ENCODE measurements around the gene ANO4.

ANO4 gene

DNA sequence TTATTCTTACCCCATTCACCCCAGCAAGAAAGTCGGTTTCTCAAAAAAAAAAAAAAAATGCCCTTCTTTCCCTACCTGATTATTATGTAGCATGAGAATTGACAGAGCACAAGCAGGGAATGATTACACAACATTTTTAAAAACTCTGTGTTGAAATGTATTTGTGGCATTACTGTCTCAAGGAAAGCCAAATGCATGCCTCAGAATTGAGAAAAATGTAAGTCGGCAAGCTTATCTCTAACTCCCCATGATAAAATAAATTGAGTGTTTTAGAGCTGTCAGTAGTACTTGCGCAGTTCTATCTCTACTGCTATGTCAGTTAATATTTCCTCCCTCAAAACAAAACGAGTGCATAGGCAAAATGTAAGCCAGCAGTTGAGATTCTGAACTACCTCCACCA is 25.7 kb downstream of the ANO4 start:
- DNase-seq: no peak

DNA sequence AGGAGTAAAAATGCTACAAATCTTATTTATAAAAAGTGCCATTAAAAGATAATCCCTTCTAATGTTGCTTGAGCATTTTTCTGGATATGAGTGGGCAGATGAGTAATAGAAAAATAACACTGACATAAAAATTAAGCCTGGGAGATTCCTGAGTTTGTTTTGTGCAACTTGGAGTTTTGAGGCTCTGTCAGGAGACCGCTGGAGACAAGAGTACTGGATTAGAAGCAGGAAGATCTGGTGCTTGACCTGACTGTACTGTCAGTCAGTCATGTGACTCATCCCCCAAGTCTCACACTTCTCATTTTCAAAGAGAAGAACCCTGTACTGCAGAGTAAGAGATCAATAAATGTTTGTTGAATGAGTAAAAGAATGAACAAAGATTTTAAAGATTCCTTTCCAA is 29.4 kb downstream of the ANO4 start:
- DNase-seq: no peak

DNA sequence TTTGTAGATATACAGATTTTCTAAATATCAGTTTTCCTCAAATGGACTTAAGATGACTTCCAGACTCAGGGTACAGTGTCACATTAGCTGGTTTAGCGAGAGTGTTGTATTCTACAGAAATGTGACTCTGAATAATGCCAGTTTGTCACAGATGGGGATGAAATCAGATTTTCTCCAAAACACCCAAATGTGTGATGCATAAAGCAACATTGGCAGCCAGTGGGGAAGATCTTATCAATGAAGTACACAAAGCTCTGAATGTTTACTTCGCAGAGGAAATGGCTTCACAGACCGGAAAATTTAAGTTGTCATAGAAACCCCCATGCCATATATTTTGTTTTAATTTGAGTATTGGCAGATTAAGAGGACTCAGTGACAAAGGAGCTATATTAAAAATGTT is 29.9 kb downstream of the ANO4 start:
- no peak for DNase-seq

DNA sequence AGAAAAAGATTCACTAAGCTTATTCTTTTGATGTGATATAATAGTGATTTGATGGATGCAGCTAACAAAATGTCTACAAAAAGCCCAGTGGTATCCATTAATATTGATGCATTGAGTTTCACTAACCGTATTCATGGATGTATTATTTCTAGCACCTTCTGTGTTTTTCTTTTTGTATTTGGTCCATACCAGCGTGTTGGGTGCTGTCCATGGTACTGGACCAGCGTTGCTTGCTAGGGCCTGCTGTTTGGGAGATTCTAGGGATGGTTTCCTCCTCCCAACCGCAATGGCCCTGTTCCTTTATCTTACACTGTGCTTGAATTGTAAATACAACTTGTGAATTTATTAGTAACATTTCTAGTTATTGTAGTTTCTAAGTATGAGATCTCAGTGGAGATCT is 31.7 kb downstream of the ANO4 start:
- no peak for DNase-seq

DNA sequence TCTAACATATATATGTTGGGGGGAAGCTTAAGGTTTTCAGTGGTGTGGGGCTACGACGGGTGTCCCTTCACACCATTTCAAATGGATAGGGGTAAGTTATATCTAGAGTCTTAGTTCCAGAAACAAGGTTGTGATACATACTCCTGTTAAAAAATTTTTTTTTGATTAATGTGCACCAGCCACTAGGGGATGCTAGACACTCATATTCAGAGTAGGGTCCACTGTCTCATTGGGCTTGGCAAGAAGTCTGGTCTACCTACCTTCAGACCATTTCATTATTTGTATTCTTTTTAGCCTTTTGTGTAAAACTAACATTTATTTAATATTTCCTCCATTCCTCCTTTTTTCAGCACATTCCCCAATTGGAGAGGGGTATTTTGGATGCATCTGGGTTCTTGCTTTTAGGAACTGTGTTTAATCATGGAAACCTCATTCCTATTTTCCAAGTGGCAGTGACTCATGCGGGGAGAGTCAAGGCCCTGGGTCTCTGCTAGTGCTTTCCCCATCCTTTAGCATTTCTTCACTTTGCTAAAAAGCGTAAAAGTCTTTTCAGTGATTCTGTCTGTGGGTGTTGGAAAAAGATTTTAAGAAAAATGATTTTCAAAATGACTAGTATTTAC is 33.4 kb downstream of the ANO4 start:
- DNase-seq: no peak

DNA sequence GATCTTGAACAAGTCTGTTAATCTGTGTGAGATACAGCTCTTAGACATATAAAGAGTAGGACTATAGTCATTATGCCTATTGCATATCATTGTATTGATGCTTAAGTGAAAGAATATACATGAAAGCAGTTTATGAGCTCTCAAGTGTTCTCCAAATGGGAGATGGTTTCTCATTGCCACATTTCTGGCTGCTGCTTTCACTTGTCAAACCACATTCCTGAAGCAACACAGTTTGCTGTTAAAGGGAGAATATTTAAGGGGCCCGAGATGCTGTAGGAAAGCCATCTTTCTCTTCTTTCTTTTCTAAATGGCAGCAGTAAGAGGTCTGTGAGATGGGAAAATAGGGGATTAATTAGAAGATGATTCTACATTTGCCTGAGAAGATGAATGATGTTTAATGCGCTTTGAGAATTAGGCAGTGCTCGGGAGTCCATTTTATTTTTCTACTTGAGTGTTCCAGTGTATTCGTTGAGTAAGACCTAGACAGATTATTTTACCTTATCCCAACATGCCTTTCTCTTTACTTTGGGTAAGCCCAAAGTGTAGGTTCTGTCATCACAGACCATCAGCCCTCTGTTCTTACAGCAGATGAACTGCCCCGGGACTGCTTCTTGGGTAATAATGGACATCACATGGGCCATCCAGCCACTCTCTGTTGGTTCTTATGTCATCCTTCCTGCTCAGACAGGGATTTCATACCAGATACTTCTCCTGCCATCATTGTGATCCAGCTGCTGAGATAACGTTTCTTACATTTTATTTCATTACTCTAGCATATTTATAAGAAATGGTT is 35.6 kb downstream of the ANO4 start:
- DNase-seq: no peak

DNA sequence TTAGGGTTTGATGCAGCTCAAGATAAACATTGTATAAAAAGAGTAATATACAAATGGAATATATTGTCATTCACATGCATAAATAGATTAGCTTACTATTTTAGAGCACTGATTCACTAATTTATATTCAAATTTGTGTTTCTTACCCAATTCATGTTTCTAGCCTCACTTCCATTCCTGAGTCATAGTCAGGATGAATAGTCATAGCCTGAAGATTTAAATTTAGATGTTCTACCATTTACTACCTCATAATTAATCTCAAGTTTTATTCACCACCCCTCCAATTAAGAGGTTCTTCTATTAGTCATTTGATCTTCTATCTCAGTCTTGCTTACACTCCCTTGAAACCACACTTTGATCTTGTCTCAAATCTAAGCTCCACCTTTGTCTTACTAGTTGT is 38.7 kb downstream of the ANO4 start:
- DNase-seq: no peak

DNA sequence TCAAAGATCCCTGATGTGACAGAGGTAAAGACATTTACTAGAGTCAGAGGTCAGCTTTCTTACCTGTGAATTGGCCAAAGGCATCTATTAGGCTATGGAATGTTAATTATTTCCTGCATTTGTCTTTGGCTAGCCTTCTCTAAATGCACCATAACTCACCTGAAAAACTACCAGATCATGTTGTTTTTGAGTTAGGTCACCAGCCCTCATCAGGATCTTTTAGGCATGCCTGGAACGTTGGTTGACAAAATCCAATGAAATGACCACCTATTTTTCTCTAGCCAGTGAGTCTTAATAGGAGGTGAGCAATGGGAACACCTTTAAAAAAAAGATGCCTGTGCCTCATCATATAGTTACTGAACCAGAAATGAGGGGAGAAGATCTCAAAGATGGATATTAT is 46.2 kb downstream of the ANO4 start:
- no peak for DNase-seq

DNA sequence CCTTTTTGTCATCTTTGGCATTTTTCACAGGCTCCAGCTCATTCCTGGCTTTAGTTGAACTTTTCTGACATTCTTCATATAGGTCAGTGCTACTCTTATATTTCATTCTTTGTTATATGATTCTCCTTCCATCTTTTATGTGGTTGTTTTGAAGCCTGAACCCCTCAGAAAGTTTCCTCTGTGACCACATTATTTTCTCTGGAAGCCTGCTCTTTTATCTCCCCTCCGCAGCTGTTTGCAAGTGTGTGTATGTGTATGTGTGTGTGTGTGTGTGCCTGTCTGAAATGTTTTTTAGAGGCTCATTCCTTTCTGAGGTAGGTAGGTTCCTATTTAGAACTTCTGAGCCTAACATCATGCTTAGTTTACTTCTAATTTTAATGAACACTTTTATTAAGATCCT is 47.6 kb downstream of the ANO4 start:
- no peak for DNase-seq

DNA sequence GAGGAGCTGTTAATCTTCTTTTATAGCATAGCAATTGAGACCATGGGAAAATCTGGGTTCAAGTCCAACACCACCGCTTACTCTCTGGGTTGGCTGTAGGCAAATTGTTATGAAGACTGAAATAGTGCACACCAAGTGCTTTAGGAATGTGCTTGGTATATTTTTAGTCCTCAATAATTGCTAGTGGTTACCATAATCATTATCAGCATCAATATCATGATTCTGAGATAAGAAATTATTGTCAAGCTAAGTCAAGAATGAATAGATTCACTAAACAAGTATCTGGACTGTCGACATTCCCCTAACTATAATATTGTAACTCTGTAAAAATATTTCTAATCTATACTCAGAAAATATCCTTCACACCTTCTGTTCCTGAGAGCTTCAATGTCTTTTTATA is 48.5 kb downstream of the ANO4 start:
- no peak for DNase-seq

DNA sequence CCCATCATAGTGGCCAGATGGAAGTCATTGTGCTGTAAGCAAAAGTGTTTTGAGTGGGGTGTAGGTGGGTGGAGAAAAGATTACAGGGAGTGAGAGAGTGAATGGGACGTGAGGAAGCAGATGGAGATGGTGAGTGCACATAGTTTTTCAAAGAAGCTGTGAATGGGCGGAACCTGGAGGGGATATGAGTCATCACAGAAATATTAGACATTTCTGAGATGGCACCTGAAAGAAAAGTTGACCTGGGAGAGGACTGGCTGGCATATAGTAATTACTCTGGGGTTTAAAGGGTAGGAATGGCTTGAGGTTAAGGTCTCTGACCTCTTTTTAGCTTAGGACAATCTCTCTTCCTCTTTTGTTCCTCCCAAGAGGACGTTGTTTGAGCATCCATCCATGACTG is 50.5 kb downstream of the ANO4 start:
- DNase-seq: no peak

DNA sequence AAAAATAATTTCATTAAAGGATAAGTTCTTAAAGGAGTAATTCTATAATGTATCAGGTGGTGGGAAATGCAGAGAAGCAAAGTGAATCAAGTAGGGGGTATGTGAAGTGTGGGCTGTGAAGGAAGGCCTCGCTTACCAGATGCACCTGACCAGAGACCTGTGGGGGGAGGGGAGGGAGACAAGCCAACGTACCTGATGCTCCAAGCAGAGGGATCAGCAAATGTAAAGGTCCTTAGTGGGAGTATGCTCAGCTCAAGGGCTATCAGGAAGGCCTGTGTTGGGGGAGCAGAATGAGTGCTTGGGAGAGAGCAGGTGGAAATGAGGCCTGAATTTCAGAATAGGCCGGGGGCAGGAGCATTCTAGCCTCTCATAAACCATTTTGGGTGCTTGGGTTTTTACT is 57.1 kb downstream of the ANO4 start:
- DNase-seq: no peak

DNA sequence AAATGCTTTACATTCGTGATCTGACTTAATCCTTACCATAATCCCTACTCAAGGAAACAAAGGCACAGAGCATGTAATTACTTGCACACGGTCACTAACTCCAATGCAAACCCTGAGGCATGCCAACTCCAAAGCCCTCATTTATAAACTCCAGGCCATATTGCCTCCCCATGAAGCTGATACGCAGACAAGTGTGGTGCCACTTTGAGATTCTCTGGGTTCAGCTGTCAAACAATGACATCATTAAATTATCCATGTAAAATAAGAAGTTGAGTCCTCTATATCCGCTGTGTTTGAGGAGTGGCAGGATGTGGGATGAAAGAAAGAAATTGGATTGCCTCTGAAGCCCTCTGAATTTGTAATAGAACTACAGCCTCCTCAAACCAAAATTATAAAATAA is 62.8 kb downstream of the ANO4 start:
- DNase-seq: no peak

DNA sequence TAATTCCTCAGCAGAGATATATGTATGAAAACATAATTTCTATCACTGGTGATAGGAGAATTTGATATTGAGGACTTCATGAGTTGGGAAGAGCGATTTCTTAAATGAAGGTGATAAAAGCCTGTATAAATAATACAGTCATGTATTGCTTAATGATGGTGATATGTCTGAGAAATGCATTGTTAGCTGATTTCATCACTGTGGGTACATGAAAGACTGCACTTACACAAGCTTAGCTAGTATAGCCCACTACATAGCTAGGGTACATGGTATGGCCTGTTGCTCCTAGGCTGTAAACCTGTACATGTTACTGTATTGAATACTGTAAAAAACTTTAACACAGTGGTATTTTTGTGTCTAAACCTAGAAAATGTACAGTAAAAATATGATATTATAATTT is 63.4 kb downstream of the ANO4 start:
- DNase-seq: no peak

DNA sequence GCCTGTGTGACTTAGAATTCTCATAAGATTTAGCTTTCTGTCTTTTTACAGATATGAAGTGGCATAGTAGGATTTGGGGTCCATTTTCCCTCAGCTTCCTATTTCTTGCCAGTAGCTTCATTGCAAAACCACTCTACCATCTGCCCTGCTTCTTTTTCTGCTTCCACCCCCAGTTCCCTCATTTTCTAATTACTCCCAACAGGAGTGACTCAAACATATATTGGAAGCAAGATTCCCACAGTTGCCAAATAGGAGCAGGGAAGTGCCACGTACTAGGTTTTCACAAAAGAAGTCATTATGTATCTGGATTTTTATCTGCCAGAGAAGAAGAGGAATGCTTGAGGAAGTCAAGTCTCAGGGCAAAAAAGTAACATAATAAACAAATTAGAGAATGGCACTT is 64.1 kb downstream of the ANO4 start:
- DNase-seq: no peak

DNA sequence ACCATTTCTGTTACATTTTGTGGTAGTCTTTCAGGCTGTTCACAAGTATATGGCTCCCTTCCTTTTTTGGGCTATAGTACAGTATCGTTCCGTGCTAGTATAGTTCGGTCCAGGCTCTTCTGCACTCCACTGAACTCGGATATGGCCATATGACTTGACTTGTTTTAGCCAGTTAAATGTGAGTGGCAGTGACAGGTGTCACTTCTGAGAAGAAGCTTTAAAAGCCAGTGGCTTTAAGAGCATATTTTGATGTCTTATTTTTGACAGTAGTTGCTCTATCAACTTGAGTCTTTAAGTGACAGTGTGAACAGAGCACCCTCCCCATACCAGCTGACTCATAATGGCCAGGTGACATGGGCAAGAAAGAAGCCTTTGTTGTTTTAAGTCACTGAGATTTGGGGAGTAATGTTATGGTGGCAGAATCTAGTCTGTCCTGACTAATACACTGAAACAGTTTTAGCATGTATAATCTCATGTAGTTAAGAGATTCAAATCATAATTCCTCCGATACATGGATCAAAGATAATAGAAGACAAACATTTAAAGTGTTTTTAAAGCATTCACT is 64.6 kb downstream of the ANO4 start:
- DNase-seq: no peak

DNA sequence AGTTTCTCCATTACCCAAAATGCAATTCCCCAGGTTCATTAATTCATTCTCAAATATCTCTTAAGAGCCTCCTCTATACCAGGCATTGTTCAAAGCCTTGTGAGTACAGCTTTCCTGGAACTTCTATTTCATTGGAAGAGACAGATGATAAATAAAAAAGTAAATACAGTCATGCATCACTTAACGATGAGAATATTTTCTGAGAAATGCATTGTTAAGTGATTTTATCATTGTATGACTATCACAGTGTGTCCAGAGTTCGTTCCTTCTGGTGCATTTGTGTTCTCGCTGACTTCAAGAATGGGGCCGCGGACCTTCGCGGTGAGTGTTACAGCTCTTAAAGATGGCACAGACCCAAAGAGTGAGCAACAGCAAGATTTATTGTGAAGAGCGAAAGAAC is 66.0 kb downstream of the ANO4 start:
- no peak for DNase-seq

DNA sequence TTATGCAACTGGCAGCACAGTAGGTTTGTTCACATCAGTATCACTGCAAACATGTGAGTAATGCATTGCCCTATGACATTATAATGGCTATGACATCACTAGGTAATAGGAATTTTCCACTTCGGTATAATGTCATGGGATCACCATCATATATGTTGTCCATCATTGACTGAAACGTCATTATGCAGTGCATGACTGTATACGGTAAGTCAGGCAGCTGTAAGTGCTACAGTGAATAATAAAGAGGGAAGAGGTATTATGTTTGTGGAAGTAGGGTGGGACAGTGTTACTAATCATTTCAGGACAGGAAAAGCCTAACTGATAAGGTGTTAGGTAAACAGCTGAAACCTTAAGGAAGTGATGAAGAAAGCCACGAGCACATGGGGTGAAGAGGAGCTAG is 68.1 kb downstream of the ANO4 start:
- DNase-seq: no peak

DNA sequence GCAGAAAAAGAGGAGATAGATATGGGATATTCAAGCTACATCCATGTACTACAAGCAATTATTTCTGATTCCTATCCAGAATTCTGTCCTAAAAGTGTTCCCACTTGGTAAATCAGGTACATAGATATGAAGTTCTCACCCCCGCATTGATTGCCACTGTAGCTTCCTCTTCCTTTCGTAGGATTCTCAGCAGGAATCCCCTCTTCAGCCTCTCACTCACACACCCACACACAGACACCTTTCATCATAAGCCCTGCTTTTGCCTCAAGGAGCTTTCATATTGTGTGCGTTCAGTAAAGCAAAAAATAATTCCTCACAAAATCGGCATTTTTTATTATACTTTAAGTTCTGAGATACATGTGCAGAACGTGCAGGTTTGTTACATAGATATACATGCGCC is 69.8 kb downstream of the ANO4 start:
- no peak for DNase-seq

DNA sequence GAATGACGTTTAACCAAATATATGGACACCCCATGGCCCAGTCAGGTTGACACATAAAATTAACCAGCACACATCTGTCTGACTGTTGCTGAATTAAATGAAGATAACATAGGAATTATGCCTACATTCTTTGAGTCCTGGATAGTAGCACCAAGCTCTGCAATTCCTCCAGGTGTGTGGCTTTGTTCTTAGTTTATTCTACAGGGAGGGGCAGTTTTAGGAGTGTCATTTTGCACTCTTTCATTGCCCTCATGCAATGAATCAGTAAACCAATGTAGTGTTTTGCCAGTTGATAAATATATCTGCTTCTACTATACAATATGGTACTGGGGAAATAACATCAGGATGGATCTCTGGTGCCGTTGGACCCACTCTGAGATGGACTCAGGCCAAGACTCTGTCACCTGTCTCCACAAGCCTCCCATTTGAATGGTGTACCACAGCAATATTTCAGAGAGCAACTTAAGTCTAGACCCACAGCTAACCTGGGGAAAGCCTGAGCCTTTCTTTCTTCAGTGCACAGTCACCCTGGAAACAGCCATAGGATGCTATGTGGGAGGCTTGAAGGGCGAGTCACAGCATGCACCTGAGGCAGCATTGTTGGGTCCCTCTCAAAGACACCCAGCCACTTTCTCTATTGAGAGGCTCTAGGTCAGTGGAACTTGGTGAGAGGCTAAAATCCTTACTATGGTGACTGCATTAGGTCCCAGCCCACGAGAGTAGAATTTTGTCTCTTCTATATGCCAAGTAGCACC is 73.2 kb downstream of the ANO4 start:
- DNase-seq: no peak

DNA sequence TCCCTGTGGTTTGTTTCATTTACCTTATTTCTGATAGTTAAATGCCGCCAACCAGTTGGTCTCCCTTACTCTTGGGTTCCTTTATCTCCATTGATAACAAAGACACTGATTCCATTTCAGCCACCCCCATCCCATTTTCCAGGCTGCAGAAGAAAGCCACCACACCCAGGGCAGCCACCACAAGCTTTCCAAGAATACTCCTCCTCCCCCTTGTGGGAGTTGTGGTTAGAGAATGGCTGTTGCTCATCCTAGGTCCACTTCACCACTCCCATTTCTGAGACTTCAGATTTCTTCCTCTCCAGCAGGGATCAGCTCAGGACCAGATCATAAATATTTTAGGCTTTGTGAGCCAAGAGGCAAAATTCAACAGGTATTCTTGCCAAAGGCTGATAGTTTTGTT is 73.9 kb downstream of the ANO4 start:
- DNase-seq: no peak

DNA sequence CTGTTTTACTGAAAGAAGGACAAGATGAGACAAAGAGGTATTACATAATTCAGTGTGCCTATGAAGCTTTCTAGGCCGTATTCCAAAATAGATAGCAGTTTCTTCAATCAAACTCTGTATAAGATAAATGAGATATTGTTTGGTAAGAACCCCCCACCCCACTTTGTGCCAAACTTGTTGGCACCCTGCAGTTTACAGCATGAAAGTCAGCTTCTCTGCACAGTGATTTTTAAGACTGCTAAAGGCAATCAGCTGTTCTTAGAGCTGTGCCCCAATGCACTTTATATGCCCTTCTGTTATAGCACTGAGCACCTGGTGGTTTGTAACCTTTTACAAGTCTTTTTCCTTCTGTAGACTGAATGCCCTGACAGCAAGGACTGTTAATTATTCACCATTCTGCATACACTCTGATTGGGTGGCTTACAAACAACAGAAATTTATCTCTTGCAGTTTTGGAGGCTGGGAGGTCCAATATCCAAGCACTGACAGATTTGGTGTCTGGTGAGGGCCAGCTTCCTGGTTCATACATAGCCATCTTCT is 76.7 kb downstream of the ANO4 start:
- DNase-seq: no peak

DNA sequence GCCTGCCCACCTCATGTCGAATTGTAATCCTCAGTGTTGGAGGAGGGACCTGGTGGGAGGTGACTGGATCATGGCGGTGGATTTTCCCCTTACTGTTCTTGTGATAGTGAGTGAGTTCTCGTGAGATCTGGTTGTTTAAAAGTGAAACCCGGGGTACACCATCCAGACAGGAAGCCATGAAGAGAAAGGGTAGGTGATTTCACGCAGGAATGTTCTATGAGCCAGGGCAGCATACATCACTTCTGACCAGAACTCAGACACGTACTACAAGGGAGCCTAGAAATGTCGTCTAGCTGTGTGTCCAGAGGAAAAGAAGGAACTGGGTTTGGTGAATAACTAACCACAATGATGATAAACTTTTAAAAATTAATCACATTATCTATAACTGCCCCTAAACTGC is 80.6 kb downstream of the ANO4 start:
- DNase-seq: no peak

DNA sequence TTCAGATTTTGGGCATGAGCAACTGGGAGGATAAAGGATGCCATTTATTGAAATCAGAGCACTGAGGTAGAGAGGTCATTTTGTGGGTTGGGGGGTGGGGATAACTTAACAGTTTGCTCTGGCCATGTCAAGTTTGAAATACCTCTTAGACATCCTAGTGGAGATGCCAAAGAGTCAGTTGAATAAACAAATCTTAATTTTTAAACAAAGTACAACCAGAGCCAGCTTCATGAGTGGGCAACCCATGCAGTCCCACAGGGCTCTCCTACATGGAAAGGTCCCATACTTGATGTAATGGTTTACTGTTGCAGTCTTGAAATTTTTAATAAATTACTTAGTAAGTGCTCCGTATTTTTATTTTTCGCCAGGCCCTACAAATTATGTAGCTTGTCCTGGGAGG is 81.2 kb downstream of the ANO4 start:
- DNase-seq: no peak

Data from CD4-positive, alpha-beta T cell treated with Interleukin-4 for 1 hour (primary cell).